ENCODE measurements around the gene RAB11A. TPM values are rescaled to one million over a fixed set of nuclear protein-coding genes. Genes with fewer than 3 reads are reported as not detected.
A peak's percentile ranks its signal among the peaks of the same experiment; 100 is the strongest.
"Not testable (repeated sequence)": the region's sequence is repeated elsewhere in the genome, so short reads cannot be mapped to it uniquely, and the experiment has no call there.

RAB11A gene
- total and polyA plus RNA-seq, 2 donors = 118 to 119 TPM

- peak in 3 of 9 donors; percentile 26 to 54 (median 32) for DNase-seq (ENCODE audit: low read depth in 6 of 9, low spot score in 9 of 9)
- H3K9me3 ChIP-seq (ENCODE audit: control insufficient read depth in 2 of 2, insufficient read depth in 1 of 2, low read length in 1 of 2) = no peaks in the 10 kb centered on the region
- no peak overlapping the region for H3K27ac ChIP-seq (ENCODE audit: low read depth in 1 of 2, low read length in 1 of 2)
- H3K27me3 ChIP-seq (ENCODE audit: control insufficient read depth in 2 of 2, insufficient read depth in 1 of 2, low read length in 1 of 2) = no peaks in the 10 kb centered on the region
- WGBS = 10% methylated on average over 1 of the region's 1 CpG
- H3K36me3 ChIP-seq (ENCODE audit: control insufficient read depth in 2 of 2, insufficient read depth in 2 of 2, low read length in 1 of 2) = no peaks in the 10 kb centered on the region
- no peak overlapping the region for H3K4me3 ChIP-seq (ENCODE audit: low read length in 2 of 2)
- H3K4me1 ChIP-seq (ENCODE audit: control insufficient read depth in 2 of 2, insufficient read depth in 2 of 2, low read length in 2 of 2) = peaks cover 2 to 3% of the 10 kb centered on the region in 2 donors
Measured at GRCh38 chr15:65862682-65863081, 6.6 kb upstream of the RAB11A start.

- WGBS = 95% methylated on average over 6 of the region's 6 CpGs
- no peaks in the 10 kb centered on the region for H3K36me3 ChIP-seq (ENCODE audit: control insufficient read depth in 2 of 2, insufficient read depth in 2 of 2, low read length in 1 of 2)
- DNase-seq (ENCODE audit: low read depth in 6 of 9, low spot score in 9 of 9) = no peak
- H3K4me1 ChIP-seq (ENCODE audit: control insufficient read depth in 2 of 2, insufficient read depth in 2 of 2, low read length in 2 of 2) = peaks cover 2 to 3% of the 10 kb centered on the region in 2 donors
- no peaks in the 10 kb centered on the region for H3K9me3 ChIP-seq (ENCODE audit: control insufficient read depth in 2 of 2, insufficient read depth in 1 of 2, low read length in 1 of 2)
- no peak overlapping the region for H3K4me3 ChIP-seq (ENCODE audit: low read length in 2 of 2)
- no peak overlapping the region for H3K27ac ChIP-seq (ENCODE audit: low read depth in 1 of 2, low read length in 1 of 2)
- no peaks in the 10 kb centered on the region for H3K27me3 ChIP-seq (ENCODE audit: control insufficient read depth in 2 of 2, insufficient read depth in 1 of 2, low read length in 1 of 2)
Measured at GRCh38 chr15:65863106-65863505, 6.2 kb upstream of the RAB11A start.

- no peaks in the 10 kb centered on the region for H3K36me3 ChIP-seq (ENCODE audit: control insufficient read depth in 2 of 2, insufficient read depth in 2 of 2, low read length in 1 of 2)
- 97% methylated on average over 3 of the region's 3 CpGs for WGBS
- no peak for DNase-seq (ENCODE audit: low read depth in 6 of 9, low spot score in 9 of 9)
- no peak overlapping the region for H3K27ac ChIP-seq (ENCODE audit: low read depth in 1 of 2, low read length in 1 of 2)
- peaks cover 0 to 6% of the 10 kb centered on the region in 2 donors for H3K9me3 ChIP-seq (ENCODE audit: control insufficient read depth in 2 of 2, insufficient read depth in 1 of 2, low read length in 1 of 2)
- no peak overlapping the region for H3K4me3 ChIP-seq (ENCODE audit: low read length in 2 of 2)
- H3K27me3 ChIP-seq (ENCODE audit: control insufficient read depth in 2 of 2, insufficient read depth in 1 of 2, low read length in 1 of 2) = no peaks in the 10 kb centered on the region
- H3K4me1 ChIP-seq (ENCODE audit: control insufficient read depth in 2 of 2, insufficient read depth in 2 of 2, low read length in 2 of 2) = peaks cover 2 to 3% of the 10 kb centered on the region in 2 donors
Measured at GRCh38 chr15:65867244-65867643, 2.0 kb upstream of the RAB11A start.

GRCh38 chr15:65867933-65868332 is 1.4 kb upstream of the RAB11A start:
- H3K9me3 ChIP-seq (ENCODE audit: control insufficient read depth in 2 of 2, insufficient read depth in 1 of 2, low read length in 1 of 2); DNase-seq (ENCODE audit: low read depth in 6 of 9, low spot score in 9 of 9); H3K27ac ChIP-seq (ENCODE audit: low read depth in 1 of 2, low read length in 1 of 2); H3K4me3 ChIP-seq (ENCODE audit: low read length in 2 of 2); H3K36me3 ChIP-seq (ENCODE audit: control insufficient read depth in 2 of 2, insufficient read depth in 2 of 2, low read length in 1 of 2); H3K4me1 ChIP-seq (ENCODE audit: control insufficient read depth in 2 of 2, insufficient read depth in 2 of 2, low read length in 2 of 2); H3K27me3 ChIP-seq (ENCODE audit: control insufficient read depth in 2 of 2, insufficient read depth in 1 of 2, low read length in 1 of 2): not testable (repeated sequence)
- WGBS = 99% methylated on average over 6 of the region's 6 CpGs

GRCh38 chr15:65868546-65869125 is 655 bp upstream of the RAB11A start:
- WGBS = 71% methylated on average over 11 of the region's 11 CpGs
- peak in 2 of 9 donors; percentile 5 to 12 for DNase-seq (ENCODE audit: low read depth in 6 of 9, low spot score in 9 of 9)
- H3K9me3 ChIP-seq (ENCODE audit: control insufficient read depth in 2 of 2, insufficient read depth in 1 of 2, low read length in 1 of 2) = peaks cover 0 to 6% of the 10 kb centered on the region in 2 donors
- H3K27ac ChIP-seq (ENCODE audit: low read depth in 1 of 2, low read length in 1 of 2) = peak overlapping the region in 1 of 2 donors; percentile 98
- H3K36me3 ChIP-seq (ENCODE audit: control insufficient read depth in 2 of 2, insufficient read depth in 2 of 2, low read length in 1 of 2) = no peaks in the 10 kb centered on the region
- no peaks in the 10 kb centered on the region for H3K4me1 ChIP-seq (ENCODE audit: control insufficient read depth in 2 of 2, insufficient read depth in 2 of 2, low read length in 2 of 2)
- H3K27me3 ChIP-seq (ENCODE audit: control insufficient read depth in 2 of 2, insufficient read depth in 1 of 2, low read length in 1 of 2) = no peaks in the 10 kb centered on the region
- H3K4me3 ChIP-seq (ENCODE audit: low read length in 2 of 2) = peak overlapping the region; percentile 85 to 97

GRCh38 chr15:65869954-65870871 is 922 bp downstream of the RAB11A start:
- peak in 4 of 9 donors; percentile 24 to 47 (median 29) for DNase-seq (ENCODE audit: low read depth in 6 of 9, low spot score in 9 of 9)
- no peaks in the 10 kb centered on the region for H3K27me3 ChIP-seq (ENCODE audit: control insufficient read depth in 2 of 2, insufficient read depth in 1 of 2, low read length in 1 of 2)
- 2% methylated on average over 43 of the region's 43 CpGs for WGBS
- H3K9me3 ChIP-seq (ENCODE audit: control insufficient read depth in 2 of 2, insufficient read depth in 1 of 2, low read length in 1 of 2) = peaks cover 0 to 6% of the 10 kb centered on the region in 2 donors
- H3K4me3 ChIP-seq (ENCODE audit: low read length in 2 of 2) = peak overlapping the region; percentile 85 to 97
- H3K27ac ChIP-seq (ENCODE audit: low read depth in 1 of 2, low read length in 1 of 2) = peak overlapping the region; percentile 96 to 98
- no peaks in the 10 kb centered on the region for H3K4me1 ChIP-seq (ENCODE audit: control insufficient read depth in 2 of 2, insufficient read depth in 2 of 2, low read length in 2 of 2)
- peaks cover 5 to 6% of the 10 kb centered on the region in 2 donors for H3K36me3 ChIP-seq (ENCODE audit: control insufficient read depth in 2 of 2, insufficient read depth in 2 of 2, low read length in 1 of 2)

GRCh38 chr15:65870889-65871533 is 1.7 kb downstream of the RAB11A start:
- WGBS = 76% methylated on average over 2 of the region's 2 CpGs
- Histone ChIP-seq H3K27me3 (ENCODE audit: control insufficient read depth in 2 of 2, insufficient read depth in 1 of 2, low read length in 1 of 2) (no peaks in the 10 kb centered on the region), H3K27ac (ENCODE audit: low read depth in 1 of 2, low read length in 1 of 2) (peak overlapping the region in 1 of 2 donors; percentile 96), H3K4me3 (ENCODE audit: low read length in 2 of 2) (peak overlapping the region; percentile 85 to 97), H3K4me1 (ENCODE audit: control insufficient read depth in 2 of 2, insufficient read depth in 2 of 2, low read length in 2 of 2) (no peaks in the 10 kb centered on the region), H3K9me3 (ENCODE audit: control insufficient read depth in 2 of 2, insufficient read depth in 1 of 2, low read length in 1 of 2) (peaks cover 0 to 6% of the 10 kb centered on the region in 2 donors), H3K36me3 (ENCODE audit: control insufficient read depth in 2 of 2, insufficient read depth in 2 of 2, low read length in 1 of 2) (peaks cover 5 to 8% of the 10 kb centered on the region in 2 donors)
- DNase-seq (ENCODE audit: low read depth in 6 of 9, low spot score in 9 of 9) = peak in 1 of 9 donors; percentile 26

- not testable (repeated sequence) for DNase-seq (ENCODE audit: low read depth in 6 of 9, low spot score in 9 of 9); H3K27ac ChIP-seq (ENCODE audit: low read depth in 1 of 2, low read length in 1 of 2); H3K27me3 ChIP-seq (ENCODE audit: control insufficient read depth in 2 of 2, insufficient read depth in 1 of 2, low read length in 1 of 2); H3K9me3 ChIP-seq (ENCODE audit: control insufficient read depth in 2 of 2, insufficient read depth in 1 of 2, low read length in 1 of 2); H3K4me3 ChIP-seq (ENCODE audit: low read length in 2 of 2); H3K36me3 ChIP-seq (ENCODE audit: control insufficient read depth in 2 of 2, insufficient read depth in 2 of 2, low read length in 1 of 2); H3K4me1 ChIP-seq (ENCODE audit: control insufficient read depth in 2 of 2, insufficient read depth in 2 of 2, low read length in 2 of 2)
- 97% methylated on average over 9 of the region's 9 CpGs for WGBS
Measured at GRCh38 chr15:65871886-65872285, 2.6 kb downstream of the RAB11A start.

GRCh38 chr15:65872596-65872995 is 3.3 kb downstream of the RAB11A start:
- H3K27me3 ChIP-seq (ENCODE audit: control insufficient read depth in 2 of 2, insufficient read depth in 1 of 2, low read length in 1 of 2); H3K4me1 ChIP-seq (ENCODE audit: control insufficient read depth in 2 of 2, insufficient read depth in 2 of 2, low read length in 2 of 2); H3K27ac ChIP-seq (ENCODE audit: low read depth in 1 of 2, low read length in 1 of 2); DNase-seq (ENCODE audit: low read depth in 6 of 9, low spot score in 9 of 9); H3K4me3 ChIP-seq (ENCODE audit: low read length in 2 of 2); H3K9me3 ChIP-seq (ENCODE audit: control insufficient read depth in 2 of 2, insufficient read depth in 1 of 2, low read length in 1 of 2): not testable (repeated sequence)
- peaks cover 7 to 17% of the 10 kb centered on the region in 2 donors for H3K36me3 ChIP-seq (ENCODE audit: control insufficient read depth in 2 of 2, insufficient read depth in 2 of 2, low read length in 1 of 2)
- WGBS = 93% methylated on average over 5 of the region's 5 CpGs

Measured in thymus (tissue), 11 donors.